GM12874 (cell line): ENCODE data around the gene PLPP6.

Experiments used
- CTCF ChIP-seq: IDR thresholded peaks from 2 replicates; pipeline ENCODE4 v1.5.1; 2011; ENCODE audit warnings: low read depth, mild to moderate bottlenecking, control low read depth, low read length, moderate library complexity; ENCODE audit not compliant: insufficient read depth

The PLPP6 gene

GRCh38 chr9:4654538-4654937 is 7.6 kb upstream of the PLPP6 start:
- no peak for TF ChIP-seq CTCF

- TF ChIP-seq CTCF: no peak
Measured at GRCh38 chr9:4656621-4657020, 5.5 kb upstream of the PLPP6 start.

GRCh38 chr9:4657426-4658159 is 4.5 kb upstream of the PLPP6 start:
- no peak for TF ChIP-seq CTCF

- TF ChIP-seq CTCF: no peak
Measured at GRCh38 chr9:4661165-4661564, 929 bp upstream of the PLPP6 start.

GRCh38 chr9:4661611-4662010 is 483 bp upstream of the PLPP6 start:
- no peak for TF ChIP-seq CTCF

- TF ChIP-seq CTCF: no peak
Measured at GRCh38 chr9:4662989-4663792, 1.1 kb downstream of the PLPP6 start.

- no peak for TF ChIP-seq CTCF
Measured at GRCh38 chr9:4663956-4664355, 1.9 kb downstream of the PLPP6 start.
